Mammary epithelial cell (primary cell): ENCODE results near the gene PSMD6.

ENCODE experiments used
- EZH2 ChIP-seq: IDR thresholded peaks from 2 replicates; pipeline ENCODE4 v1.6.1; 2012; ENCODE audit warnings: low read length, inconsistent platforms, borderline replicate concordance
- TF ChIP-seq, protein P1 (sequence below), 2 donors: IDR thresholded peaks in 1 of 2; conservative IDR thresholded peaks in 1 of 2; 2 replicates each; pipeline ENCODE4 v1.5.1; 2011 to 2012; ENCODE audit warnings: inconsistent platforms in 2 of 2, low read length in 2 of 2, mild to moderate bottlenecking in 2 of 2, control low read depth in 1 of 2, low read depth in 1 of 2; ENCODE audit not compliant: insufficient read depth in 1 of 2; ENCODE audit errors: extremely low read depth in 1 of 2

DNA sequence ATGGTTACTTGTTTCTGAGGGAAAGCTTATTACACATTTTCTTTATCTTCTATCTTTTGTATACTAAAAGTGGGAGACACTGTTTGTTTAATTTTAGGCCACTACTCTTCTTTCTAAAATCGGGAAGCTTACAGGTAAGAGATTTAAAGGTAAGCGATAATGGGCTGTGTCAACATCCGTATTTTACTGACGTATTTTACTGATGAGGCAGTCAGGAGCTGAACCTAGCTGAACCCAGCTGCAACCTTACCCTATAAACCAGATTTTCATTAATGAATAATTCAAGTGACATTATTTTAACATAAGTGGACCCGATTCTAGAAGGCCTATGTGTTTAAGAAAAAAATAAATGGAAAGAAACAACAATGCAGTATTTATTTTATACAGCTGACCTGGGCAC lies 13.1 kb downstream of the PSMD6 start:
- TF ChIP-seq, protein P1, sequence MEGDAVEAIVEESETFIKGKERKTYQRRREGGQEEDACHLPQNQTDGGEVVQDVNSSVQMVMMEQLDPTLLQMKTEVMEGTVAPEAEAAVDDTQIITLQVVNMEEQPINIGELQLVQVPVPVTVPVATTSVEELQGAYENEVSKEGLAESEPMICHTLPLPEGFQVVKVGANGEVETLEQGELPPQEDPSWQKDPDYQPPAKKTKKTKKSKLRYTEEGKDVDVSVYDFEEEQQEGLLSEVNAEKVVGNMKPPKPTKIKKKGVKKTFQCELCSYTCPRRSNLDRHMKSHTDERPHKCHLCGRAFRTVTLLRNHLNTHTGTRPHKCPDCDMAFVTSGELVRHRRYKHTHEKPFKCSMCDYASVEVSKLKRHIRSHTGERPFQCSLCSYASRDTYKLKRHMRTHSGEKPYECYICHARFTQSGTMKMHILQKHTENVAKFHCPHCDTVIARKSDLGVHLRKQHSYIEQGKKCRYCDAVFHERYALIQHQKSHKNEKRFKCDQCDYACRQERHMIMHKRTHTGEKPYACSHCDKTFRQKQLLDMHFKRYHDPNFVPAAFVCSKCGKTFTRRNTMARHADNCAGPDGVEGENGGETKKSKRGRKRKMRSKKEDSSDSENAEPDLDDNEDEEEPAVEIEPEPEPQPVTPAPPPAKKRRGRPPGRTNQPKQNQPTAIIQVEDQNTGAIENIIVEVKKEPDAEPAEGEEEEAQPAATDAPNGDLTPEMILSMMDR (conservative IDR thresholded peaks at IDR 0.05 in 1 of 2, IDR thresholded peaks at IDR 0.05 in 1 of 2; ENCODE audit: extremely low read depth in 1 of 2, insufficient read depth in 1 of 2, low read depth in 1 of 2, low read length in 2 of 2), result no peak
- no peak for TF ChIP-seq EZH2
